Central memory CD8-positive, alpha-beta T cell (primary cell): ENCODE measurements around the gene TRRAP.

Experiments used
- ATAC-seq: fragments of 150-1000 bp; cut with Tn5 transposase; replicated peaks from 2 replicates; pipeline ENCODE4 v1.10.0; 2022; ENCODE audit warnings: mild to moderate bottlenecking, moderate FRiP score, moderate number of reproducible peaks; ENCODE audit not compliant: poor library complexity, severe bottlenecking; ENCODE audit errors: extremely low read depth
- DNase-seq, 2 donors: peaks; one replicate each; pipeline ENCODE4 v3.0.0; 2021; ENCODE audit warnings: low spot score in 2 of 2
- H3K27ac Mint-ChIP-seq: one replicate; pipeline ENCODE4 v1.8.0; 2022; ENCODE audit warnings: low read depth, mild to moderate bottlenecking, moderate library complexity, mixed read lengths
- H3K27me3 Mint-ChIP-seq: one replicate; pipeline ENCODE4 v1.8.0; 2022; ENCODE audit warnings: mixed read lengths
- H3K36me3 Mint-ChIP-seq: one replicate; pipeline ENCODE4 v1.8.0; 2022; ENCODE audit warnings: mild to moderate bottlenecking, moderate library complexity, mixed read lengths; ENCODE audit not compliant: insufficient read depth
- H3K4me1 Mint-ChIP-seq: one replicate; pipeline ENCODE4 v1.8.0; 2022; ENCODE audit warnings: mixed read lengths
- H3K4me3 Mint-ChIP-seq: one replicate; pipeline ENCODE4 v1.8.0; 2022; ENCODE audit warnings: mild to moderate bottlenecking, moderate library complexity, mixed read lengths
- H3K9me3 Mint-ChIP-seq: one replicate; pipeline ENCODE4 v1.8.0; 2022; ENCODE audit warnings: mixed read lengths

Gene TRRAP

GRCh38 chr7:98946389-98946788, 68.1 kb downstream of the TRRAP start:
- H3K36me3 Mint-ChIP-seq = peaks cover 53% of the 10 kb centered on the region

GRCh38 chr7:98949336-98950044, 71.2 kb downstream of the TRRAP start:
- Mint-ChIP-seq H3K4me1 (no peaks in the 10 kb centered on the region), H3K36me3 (peaks cover 67% of the 10 kb centered on the region), H3K9me3 (no peaks in the 10 kb centered on the region), H3K27me3 (no peaks in the 10 kb centered on the region), H3K27ac (no peak overlapping the region), H3K4me3 (no peak overlapping the region)
- no peak for ATAC-seq
- no peak for DNase-seq

More at GRCh38 chr7:98946389-98946788, 68.1 kb downstream of the TRRAP start:
- Mint-ChIP-seq H3K9me3 (no peaks in the 10 kb centered on the region), H3K27me3 (no peaks in the 10 kb centered on the region), H3K27ac (no peak overlapping the region), H3K4me1 (peaks cover 6% of the 10 kb centered on the region), H3K4me3 (no peak overlapping the region)
- ATAC-seq (no peak), DNase-seq (no peak)

GRCh38 chr7:98955992-98956391, 77.7 kb downstream of the TRRAP start:
- H3K4me1 Mint-ChIP-seq = no peaks in the 10 kb centered on the region
- no peak overlapping the region for H3K4me3 Mint-ChIP-seq
- H3K9me3 Mint-ChIP-seq = no peaks in the 10 kb centered on the region
- H3K27ac Mint-ChIP-seq = no peak overlapping the region
- H3K27me3 Mint-ChIP-seq = no peaks in the 10 kb centered on the region
- DNase-seq (no peak), ATAC-seq (no peak)
- H3K36me3 Mint-ChIP-seq = peaks cover 76% of the 10 kb centered on the region

GRCh38 chr7:98956469-98956868, 78.1 kb downstream of the TRRAP start:
- ATAC-seq = no peak
- Mint-ChIP-seq H3K4me3 (no peak overlapping the region), H3K36me3 (peaks cover 77% of the 10 kb centered on the region), H3K9me3 (no peaks in the 10 kb centered on the region), H3K4me1 (no peaks in the 10 kb centered on the region), H3K27me3 (no peaks in the 10 kb centered on the region), H3K27ac (no peak overlapping the region)
- no peak for DNase-seq

GRCh38 chr7:98956937-98957336, 78.6 kb downstream of the TRRAP start:
- no peak overlapping the region for H3K4me3 Mint-ChIP-seq

GRCh38 chr7:98957766-98958165, 79.4 kb downstream of the TRRAP start:
- H3K27me3 Mint-ChIP-seq = no peaks in the 10 kb centered on the region
- DNase-seq (no peak), ATAC-seq (no peak)
- no peaks in the 10 kb centered on the region for H3K4me1 Mint-ChIP-seq
- no peak overlapping the region for H3K4me3 Mint-ChIP-seq
- no peak overlapping the region for H3K27ac Mint-ChIP-seq
- no peaks in the 10 kb centered on the region for H3K9me3 Mint-ChIP-seq
- H3K36me3 Mint-ChIP-seq = peaks cover 77% of the 10 kb centered on the region

More at GRCh38 chr7:98956937-98957336, 78.6 kb downstream of the TRRAP start:
- Mint-ChIP-seq H3K27ac (peak overlapping the region; percentile 22), H3K36me3 (peaks cover 77% of the 10 kb centered on the region), H3K9me3 (no peaks in the 10 kb centered on the region), H3K4me1 (no peaks in the 10 kb centered on the region), H3K27me3 (no peaks in the 10 kb centered on the region)
- no peak for DNase-seq
- ATAC-seq = no peak

- Mint-ChIP-seq H3K4me3 (no peak overlapping the region), H3K36me3 (peaks cover 72% of the 10 kb centered on the region), H3K27ac (no peak overlapping the region)
These were observed 80.6 kb downstream of the TRRAP start for GRCh38 chr7:98958968-98959367.

GRCh38 chr7:98963305-98963704, 85.0 kb downstream of the TRRAP start:
- Mint-ChIP-seq H3K27ac (no peak overlapping the region), H3K4me1 (no peaks in the 10 kb centered on the region), H3K36me3 (peaks cover 77% of the 10 kb centered on the region), H3K9me3 (no peaks in the 10 kb centered on the region), H3K27me3 (no peaks in the 10 kb centered on the region), H3K4me3 (no peak overlapping the region)
- ATAC-seq (no peak), DNase-seq (no peak)

More at GRCh38 chr7:98958968-98959367, 80.6 kb downstream of the TRRAP start:
- Mint-ChIP-seq H3K4me1 (no peaks in the 10 kb centered on the region), H3K27me3 (no peaks in the 10 kb centered on the region), H3K9me3 (no peaks in the 10 kb centered on the region)
- ATAC-seq (no peak), DNase-seq (no peak)

GRCh38 chr7:98964596-98964995, 86.3 kb downstream of the TRRAP start:
- H3K27ac Mint-ChIP-seq = no peak overlapping the region
- H3K27me3 Mint-ChIP-seq = no peaks in the 10 kb centered on the region
- H3K4me3 Mint-ChIP-seq = no peak overlapping the region
- H3K36me3 Mint-ChIP-seq = peaks cover 76% of the 10 kb centered on the region
- H3K4me1 Mint-ChIP-seq = no peaks in the 10 kb centered on the region
- DNase-seq (no peak), ATAC-seq (no peak)
- H3K9me3 Mint-ChIP-seq = no peaks in the 10 kb centered on the region

- H3K9me3 Mint-ChIP-seq = no peaks in the 10 kb centered on the region
- no peaks in the 10 kb centered on the region for H3K27me3 Mint-ChIP-seq
- no peak for ATAC-seq
- peaks cover 83% of the 10 kb centered on the region for H3K36me3 Mint-ChIP-seq
- H3K4me3 Mint-ChIP-seq = no peak overlapping the region
- peaks cover under 1% of the 10 kb centered on the region for H3K4me1 Mint-ChIP-seq
- no peak for DNase-seq
- H3K27ac Mint-ChIP-seq = no peak overlapping the region
These were observed 90.3 kb downstream of the TRRAP start for GRCh38 chr7:98968621-98969020.

- peaks cover 86% of the 10 kb centered on the region for H3K36me3 Mint-ChIP-seq
- ATAC-seq (no peak), DNase-seq (no peak)
- no peaks in the 10 kb centered on the region for H3K27me3 Mint-ChIP-seq
- no peaks in the 10 kb centered on the region for H3K9me3 Mint-ChIP-seq
- no peak overlapping the region for H3K4me3 Mint-ChIP-seq
- peak overlapping the region; percentile 20 for H3K27ac Mint-ChIP-seq
- peaks cover 6% of the 10 kb centered on the region for H3K4me1 Mint-ChIP-seq
These were observed 91.1 kb downstream of the TRRAP start for GRCh38 chr7:98969386-98969785.

GRCh38 chr7:98970016-98970615, 91.8 kb downstream of the TRRAP start:
- H3K27me3 Mint-ChIP-seq = no peaks in the 10 kb centered on the region
- H3K4me3 Mint-ChIP-seq = no peak overlapping the region
- peaks cover 89% of the 10 kb centered on the region for H3K36me3 Mint-ChIP-seq
- H3K9me3 Mint-ChIP-seq = no peaks in the 10 kb centered on the region
- no peak for DNase-seq
- ATAC-seq = no peak
- H3K4me1 Mint-ChIP-seq = peaks cover 6% of the 10 kb centered on the region
- H3K27ac Mint-ChIP-seq = peak overlapping the region; percentile 20

- Mint-ChIP-seq H3K27ac (no peak overlapping the region), H3K4me3 (no peak overlapping the region), H3K4me1 (peaks cover 6% of the 10 kb centered on the region)
These were observed 92.5 kb downstream of the TRRAP start for GRCh38 chr7:98970805-98971204.

More at GRCh38 chr7:98970805-98971204, 92.5 kb downstream of the TRRAP start:
- Mint-ChIP-seq H3K27me3 (no peaks in the 10 kb centered on the region), H3K9me3 (no peaks in the 10 kb centered on the region), H3K36me3 (peaks cover 88% of the 10 kb centered on the region)
- ATAC-seq (no peak), DNase-seq (no peak)
